HG02678 (cell line): ENCODE measurements around the gene PCNT.

ENCODE experiments used
- ATAC-seq: cut with Tn5 transposase; IDR thresholded peaks from one replicate; pipeline ENCODE4 v1.9.1; 2021; ENCODE audit warnings: mild to moderate bottlenecking, moderate library complexity; ENCODE audit not compliant: unreplicated experiment

The PCNT gene

GRCh38 chr21:46471514-46471913 lies 147.6 kb downstream of the PCNT start:
- no peak for ATAC-seq

- no peak for ATAC-seq
Measured at GRCh38 chr21:46472246-46472645, 148.3 kb downstream of the PCNT start.

- no peak for ATAC-seq
Measured at GRCh38 chr21:46474382-46474781, 150.4 kb downstream of the PCNT start.

- no peak for ATAC-seq
Measured at GRCh38 chr21:46475296-46475695, 151.3 kb downstream of the PCNT start.

- ATAC-seq = no peak
Measured at GRCh38 chr21:46477765-46478164, 153.8 kb downstream of the PCNT start.

- no peak for ATAC-seq
Measured at GRCh38 chr21:46478910-46479309, 155.0 kb downstream of the PCNT start.

GRCh38 chr21:46480466-46480865 lies 156.5 kb downstream of the PCNT start:
- no peak for ATAC-seq

- ATAC-seq = no peak
Measured at GRCh38 chr21:46482225-46482845, 158.4 kb downstream of the PCNT start.

- ATAC-seq = no peak
Measured at GRCh38 chr21:46482846-46483231, 158.9 kb downstream of the PCNT start.

GRCh38 chr21:46483300-46484295 lies 159.6 kb downstream of the PCNT start:
- ATAC-seq = no peak

GRCh38 chr21:46486481-46487126 lies 162.6 kb downstream of the PCNT start:
- ATAC-seq = no peak

- no peak for ATAC-seq
Measured at GRCh38 chr21:46489162-46489663, 165.3 kb downstream of the PCNT start.

- no peak for ATAC-seq
Measured at GRCh38 chr21:46489800-46490199, 165.8 kb downstream of the PCNT start.

- no peak for ATAC-seq
Measured at GRCh38 chr21:46491553-46491952, 167.6 kb downstream of the PCNT start.

GRCh38 chr21:46492851-46493250 lies 168.9 kb downstream of the PCNT start:
- no peak for ATAC-seq

GRCh38 chr21:46493828-46494227 lies 169.9 kb downstream of the PCNT start:
- ATAC-seq = no peak
